Measurements from ENCODE around the gene TM6SF1. TPM values are rescaled to one million over a fixed set of nuclear protein-coding genes. Genes with fewer than 3 reads are reported as not detected.
"Not testable (repeated sequence)": the region's sequence is repeated elsewhere in the genome, so short reads cannot be mapped to it uniquely, and the experiment has no call there.

Gene TM6SF1
- total and polyA plus RNA-seq, 4 donors: 0.65 to 2.1 (median 1.3) TPM

DNA sequence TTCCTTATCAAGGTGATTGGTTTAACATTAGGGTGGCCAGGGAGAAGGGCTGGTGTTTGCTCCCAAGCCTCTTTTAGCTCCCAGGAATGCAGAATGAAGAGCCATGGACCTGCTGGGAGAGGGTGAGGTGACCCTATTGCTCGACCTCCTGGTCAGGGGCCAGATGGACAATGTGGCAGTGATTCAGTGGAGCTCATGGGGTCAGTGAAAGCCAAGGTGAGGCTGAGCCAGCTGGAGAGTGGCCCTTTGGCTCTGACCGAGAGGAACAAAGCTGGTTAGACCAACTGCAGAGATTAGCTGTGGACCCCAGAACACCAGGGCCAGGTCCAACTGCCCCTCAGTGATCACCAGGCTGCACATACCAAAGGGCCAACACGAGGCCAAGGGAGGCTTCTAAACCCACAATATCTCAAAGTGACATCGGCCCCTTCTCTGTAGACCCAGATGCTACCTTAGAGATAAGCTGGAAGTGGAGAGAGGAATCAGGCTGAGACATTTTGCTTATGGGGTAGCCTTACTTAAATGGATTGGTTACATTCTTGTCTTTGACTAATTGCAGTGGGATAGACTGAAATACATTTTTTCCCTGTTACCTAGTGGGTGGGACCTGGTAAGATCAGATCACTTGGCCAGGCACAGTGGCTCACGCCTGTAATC lies 24.6 kb upstream of the TM6SF1 start (continued):
- TF ChIP-seq FOXA1 (IDR thresholded peaks at IDR 0.05) (no peak), ZBTB33 (IDR thresholded peaks at IDR 0.05) (no peak)

DNA sequence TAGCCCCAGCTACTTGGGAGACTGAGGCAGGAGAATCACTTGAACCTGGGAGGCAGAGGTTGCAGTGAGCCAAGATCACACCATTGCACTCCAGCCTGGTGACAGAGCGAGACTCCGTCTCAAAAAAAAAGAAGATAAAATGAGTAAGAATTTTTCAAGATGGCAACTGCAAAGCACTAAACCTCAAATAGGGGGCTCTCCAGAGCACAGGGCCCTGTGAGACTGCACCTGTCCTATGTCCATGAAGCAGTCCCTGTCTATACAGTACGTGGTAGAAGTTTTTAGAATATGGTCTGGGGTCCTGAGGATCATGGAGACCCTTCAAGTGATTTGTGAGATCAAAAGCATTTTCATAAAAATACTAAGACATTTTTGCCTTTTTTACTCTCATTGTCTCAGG lies 22.0 kb upstream of the TM6SF1 start:
- not testable (repeated sequence) for DNase-seq (ENCODE audit: low spot score); H3K9me3 ChIP-seq (ENCODE audit: control insufficient read depth in 4 of 4, low read length in 3 of 4); H3K4me1 ChIP-seq (ENCODE audit: control insufficient read depth in 4 of 4, insufficient read depth in 4 of 4, low read length in 3 of 4); H3K27me3 ChIP-seq (ENCODE audit: control insufficient read depth in 4 of 4, insufficient read depth in 4 of 4, low read length in 3 of 4); H3K27ac ChIP-seq (ENCODE audit: low read depth in 1 of 2, low read length in 2 of 2); H3K9ac ChIP-seq (ENCODE audit: low read depth in 1 of 2, low read length in 2 of 2); H3K36me3 ChIP-seq (ENCODE audit: control insufficient read depth in 4 of 4, insufficient read depth in 3 of 4, low read depth in 1 of 4, low read length in 3 of 4); H3K4me3 ChIP-seq (ENCODE audit: low read depth in 1 of 3, low read length in 3 of 3)
- 82% methylated on average over 3 of the region's 3 CpGs for WGBS

DNA sequence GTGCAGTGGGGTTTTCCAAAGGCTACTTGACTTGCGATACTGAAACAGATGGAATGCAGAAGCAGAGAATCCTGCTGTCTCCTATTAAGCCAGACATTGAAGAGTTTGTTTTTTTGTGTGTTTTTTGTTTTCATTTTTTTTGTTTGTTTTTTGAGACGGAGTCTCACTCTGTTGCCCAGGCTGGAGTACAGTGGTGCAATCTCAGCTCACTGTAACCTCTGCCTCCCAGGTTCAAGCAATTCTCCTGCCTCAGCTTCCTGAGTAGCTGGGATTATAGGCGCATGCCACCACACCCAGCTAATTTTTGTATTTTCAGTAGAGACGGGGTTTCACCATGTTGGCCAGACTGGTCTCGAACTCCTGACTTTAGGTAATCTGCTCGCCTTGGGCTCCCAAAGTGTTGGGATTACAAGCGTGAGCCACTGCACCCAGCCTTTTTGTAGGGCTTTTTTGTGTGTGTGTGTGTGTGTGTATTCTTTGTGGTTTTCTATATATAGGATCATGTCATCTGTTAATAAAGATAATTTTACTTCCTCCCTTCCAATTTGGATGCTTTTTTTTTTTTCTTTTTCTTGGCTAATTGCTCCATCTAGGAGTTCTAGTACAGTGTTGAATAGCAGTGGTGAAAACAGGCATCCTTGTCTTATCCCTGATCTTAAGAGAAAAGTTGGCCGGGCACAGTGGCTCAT lies 21.4 kb upstream of the TM6SF1 start:
- 87% methylated on average over 8 of the region's 8 CpGs for WGBS
- not testable (repeated sequence) for H3K9me3 ChIP-seq (ENCODE audit: control insufficient read depth in 4 of 4, low read length in 3 of 4); H3K27ac ChIP-seq (ENCODE audit: low read depth in 1 of 2, low read length in 2 of 2); DNase-seq (ENCODE audit: low spot score); H3K27me3 ChIP-seq (ENCODE audit: control insufficient read depth in 4 of 4, insufficient read depth in 4 of 4, low read length in 3 of 4); H3K4me1 ChIP-seq (ENCODE audit: control insufficient read depth in 4 of 4, insufficient read depth in 4 of 4, low read length in 3 of 4); H3K36me3 ChIP-seq (ENCODE audit: control insufficient read depth in 4 of 4, insufficient read depth in 3 of 4, low read depth in 1 of 4, low read length in 3 of 4); H3K9ac ChIP-seq (ENCODE audit: low read depth in 1 of 2, low read length in 2 of 2); H3K4me3 ChIP-seq (ENCODE audit: low read depth in 1 of 3, low read length in 3 of 3)

DNA sequence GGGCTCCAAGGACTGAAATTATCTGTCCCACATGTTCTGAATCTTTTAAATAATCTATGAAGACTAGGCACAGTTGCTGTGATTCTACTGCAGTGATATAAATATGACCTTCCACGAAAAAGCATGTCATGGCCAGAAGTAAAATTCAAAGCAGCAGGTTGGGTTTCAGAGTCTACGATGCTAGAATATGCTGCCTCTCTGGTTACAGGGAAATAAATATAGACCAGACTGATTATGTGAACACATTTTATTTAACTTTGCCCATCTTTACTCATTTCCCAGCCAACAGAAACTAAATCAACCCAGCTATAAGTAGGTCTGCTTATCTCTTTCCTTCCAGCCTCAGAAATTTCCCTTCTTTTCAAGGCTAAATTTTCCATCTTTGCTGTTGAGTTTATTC lies 19.9 kb upstream of the TM6SF1 start:
- no peak for TF ChIP-seq ZBTB33 (IDR thresholded peaks at IDR 0.05)
- no peak for TF ChIP-seq TAF1 (conservative IDR thresholded peaks at IDR 0.05)
- no peak for TF ChIP-seq RAD21 (IDR thresholded peaks at IDR 0.05)
- no peak for TF ChIP-seq ATF3 (IDR thresholded peaks at IDR 0.05)
- no peak for TF ChIP-seq CTCF (IDR thresholded peaks at IDR 0.05; ENCODE audit: low read depth, low read length, missing input control)
- no peak for TF ChIP-seq GABPA (IDR thresholded peaks at IDR 0.05 in 1 of 2, conservative IDR thresholded peaks at IDR 0.05 in 1 of 2)
- no peak for TF ChIP-seq EGR1 (IDR thresholded peaks at IDR 0.05; ENCODE audit: low read depth in 2 of 2)
- TF ChIP-seq SP1 (IDR thresholded peaks at IDR 0.05): no peak
- no peak for TF ChIP-seq FOXA2 (IDR thresholded peaks at IDR 0.05)
- Histone ChIP-seq H3K4me1 (ENCODE audit: control insufficient read depth in 4 of 4, insufficient read depth in 4 of 4, low read length in 3 of 4) (no peaks in the 10 kb centered on the region), H3K27me3 (ENCODE audit: control insufficient read depth in 4 of 4, insufficient read depth in 4 of 4, low read length in 3 of 4) (peaks cover 0 to 2% (median 0%) of the 10 kb centered on the region in 4 donors), H3K27ac (ENCODE audit: low read depth in 1 of 2, low read length in 2 of 2) (no peak overlapping the region), H3K9me3 (ENCODE audit: control insufficient read depth in 4 of 4, low read length in 3 of 4) (no peaks in the 10 kb centered on the region), H3K9ac (ENCODE audit: low read depth in 1 of 2, low read length in 2 of 2) (no peak overlapping the region), H3K4me3 (ENCODE audit: low read depth in 1 of 3, low read length in 3 of 3) (no peak overlapping the region), H3K36me3 (ENCODE audit: control insufficient read depth in 4 of 4, insufficient read depth in 3 of 4, low read depth in 1 of 4, low read length in 3 of 4) (no peaks in the 10 kb centered on the region)
- 71% methylated on average over 2 of the region's 2 CpGs for WGBS
- DNase-seq (ENCODE audit: low spot score): no peak
